Measurements from ENCODE around the gene RASGRF1. TPM values are rescaled to one million over a fixed set of nuclear protein-coding genes. Genes with fewer than 3 reads are reported as not detected.

Gene RASGRF1
- total and polyA plus RNA-seq, 9 of the 15 experiments (the other 6 are each of a cell fraction or from before 2014, with no cell fraction given), result 0.03 to 0.58 (median 0.06) TPM; not detected in 1

GRCh38 chr15:79007066-79007465 lies 83.5 kb downstream of the RASGRF1 start (continued):
- peak; percentile 57 to 83 for TF ChIP-seq RAD21 (CRISPR knock-in tag; conservative IDR thresholded peaks at IDR 0.05 in 1 of 2, IDR thresholded peaks at IDR 0.05 in 1 of 2)
- TF ChIP-seq NFIX (CRISPR knock-in tag; IDR thresholded peaks at IDR 0.05; ENCODE audit: low read depth), result no peak
- TF ChIP-seq REST (IDR thresholded peaks at IDR 0.05; ENCODE audit: borderline replicate concordance), result peak; percentile 57; the same call in 1 of the 2 replicates
- TF ChIP-seq REST (CRISPR knock-in tag; IDR thresholded peaks at IDR 0.05; ENCODE audit: low read depth), result no peak
- peak; percentile 92 to 99 (median 98) for TF ChIP-seq CTCF (IDR thresholded peaks at IDR 0.05 in 2 of 3, conservative IDR thresholded peaks at IDR 0.05 in 1 of 3; ENCODE audit: insufficient read depth in 2 of 3, low read depth in 1 of 3, low read length in 3 of 3)
- no peak for TF ChIP-seq ZNF431 (CRISPR knock-in tag; IDR thresholded peaks at IDR 0.05)
- TF ChIP-seq XRCC5 (IDR thresholded peaks at IDR 0.05; ENCODE audit: low read depth, low read length), result peak; percentile 69; the same call in 1 of the 2 replicates
- TF ChIP-seq CEBPB (tag; IDR thresholded peaks at IDR 0.05), result peak; percentile 83
- peak; percentile 32; the same call in 1 of the 2 replicates for TF ChIP-seq TFAP4 (CRISPR knock-in tag; IDR thresholded peaks at IDR 0.05; ENCODE audit: borderline replicate concordance)
- no peak for TF ChIP-seq PYGO2 (tag; IDR thresholded peaks at IDR 0.05)
- TF ChIP-seq ZBTB33 (CRISPR knock-in tag; IDR thresholded peaks at IDR 0.05), result peak; percentile 99
- no peak for TF ChIP-seq LEF1 (IDR thresholded peaks at IDR 0.05)
- TF ChIP-seq SUPT5H (IDR thresholded peaks at IDR 0.05), result no peak
- TF ChIP-seq ZNF655 (CRISPR knock-in tag; IDR thresholded peaks at IDR 0.05), result no peak
